IMR-90 (cell line): ENCODE data around the gene ZBTB8A. TPM values are rescaled to one million over a fixed set of nuclear protein-coding genes. Genes with fewer than 3 reads are reported as not detected.

ENCODE experiments used
- ATAC-seq: fragments of 200-7000 bp; cut with Tn5 transposase; 2 replicates; pipeline ENCODE4 v1.9.1; 2020; ENCODE audit warnings: low read depth, mild to moderate bottlenecking, moderate library complexity
- BruUV-seq: library from RNA; stranded (reverse); fragments of 400-500 nt; replicated peaks from 2 replicates; lab custom pipeline; 2021; lab: Mats Ljungman, UMichigan
- CTCF ChIA-PET: fragments of 300-600 bp; formaldehyde crosslinking; extraction: SDS; loops from one replicate; lab custom pipeline; 2021; ENCODE audit warnings: antibody characterized with exemption; lab: Yijun Ruan, JAX
- POLR2A ChIA-PET: fragments of 300-600 bp; sonication (Branson Sonifier 250); formaldehyde crosslinking; loops from one replicate; lab custom pipeline; 2022; ENCODE audit warnings: antibody characterized with exemption; ENCODE audit not compliant: unreplicated experiment; lab: Charles Lee
- DNase-seq: peaks from one replicate; pipeline ENCODE4 v3.0.0; 2013
- H2AFZ ChIP-seq: replicated peaks from 2 replicates; pipeline ENCODE3; 2013; ENCODE audit warnings: low read length, mild to moderate bottlenecking; ENCODE audit not compliant: poor library complexity
- H2AK5ac ChIP-seq: 2 replicates; pipeline ENCODE4 v1.6.1; 2013; ENCODE audit warnings: low read depth, low read length, inconsistent platforms
- H2AK9ac ChIP-seq: replicated peaks from 2 replicates; pipeline ENCODE3; 2013; ENCODE audit warnings: mild to moderate bottlenecking, low read depth, low read length, moderate library complexity; ENCODE audit not compliant: poor library complexity
- H2BK120ac ChIP-seq: 2 replicates; pipeline ENCODE4 v1.6.1; 2013; ENCODE audit warnings: low read depth, low read length, inconsistent platforms
- H2BK15ac ChIP-seq: 3 replicates; pipeline ENCODE4 v1.6.1; 2013; ENCODE audit warnings: low read depth, low read length, inconsistent platforms
- H2BK20ac ChIP-seq: 2 replicates; pipeline ENCODE4 v1.6.1; 2013; ENCODE audit warnings: low read depth, mild to moderate bottlenecking, inconsistent platforms, low read length, moderate library complexity
- H2BK5ac ChIP-seq: 2 replicates; pipeline ENCODE4 v1.6.1; 2013; ENCODE audit warnings: mild to moderate bottlenecking, low read depth, low read length, inconsistent platforms; ENCODE audit not compliant: poor library complexity, severe bottlenecking
- H3K14ac ChIP-seq: replicated peaks from 2 replicates; pipeline ENCODE4 v1.6.1; 2013; ENCODE audit warnings: low read depth, low read length, inconsistent platforms
- H3K18ac ChIP-seq: 2 replicates; pipeline ENCODE4 v1.6.1; 2013; ENCODE audit warnings: low read depth, low read length, control low read depth
- H3K23ac ChIP-seq: 2 replicates; pipeline ENCODE4 v1.6.1; 2013; ENCODE audit warnings: low read depth, low read length, inconsistent platforms
- H3K27ac ChIP-seq: 2 replicates; pipeline ENCODE4 v1.5.1; 2013; ENCODE audit warnings: mild to moderate bottlenecking, control low read depth, low read length; ENCODE audit not compliant: insufficient read depth
- H3K27me3 ChIP-seq: 2 replicates; pipeline ENCODE4 v1.6.1; 2013; ENCODE audit warnings: low read length; ENCODE audit not compliant: control insufficient read depth, insufficient read depth
- H3K36me3 ChIP-seq: 2 replicates; pipeline ENCODE4 v1.6.1; 2013; ENCODE audit warnings: low read length, mixed read lengths; ENCODE audit not compliant: control insufficient read depth, insufficient read depth
- H3K4ac ChIP-seq: 2 replicates; pipeline ENCODE4 v1.6.1; 2013; ENCODE audit warnings: low read depth, low read length, inconsistent platforms
- H3K4me1 ChIP-seq: 2 replicates; pipeline ENCODE4 v1.6.1; 2013; ENCODE audit warnings: low read length, mixed read lengths; ENCODE audit not compliant: control insufficient read depth, insufficient read depth
- H3K4me2 ChIP-seq: 2 replicates; pipeline ENCODE4 v1.6.1; 2013; ENCODE audit warnings: low read depth, mild to moderate bottlenecking, control low read depth, low read length, moderate library complexity
- H3K4me3 ChIP-seq: 2 replicates; pipeline ENCODE4 v1.5.1; 2013; ENCODE audit warnings: low read depth, mild to moderate bottlenecking, control low read depth, low read length, moderate library complexity; ENCODE audit not compliant: insufficient read depth
- H3K56ac ChIP-seq: 2 replicates; pipeline ENCODE4 v1.6.1; 2013; ENCODE audit warnings: low read length, inconsistent platforms; ENCODE audit not compliant: insufficient read depth; ENCODE audit errors: extremely low read depth
- H3K79me1 ChIP-seq, 2 experiments: 2 replicates each; pipeline ENCODE4 v1.6.1; 2013; ENCODE audit warnings: low read length in 2 of 2, inconsistent platforms in 1 of 2, low read depth in 1 of 2
- H3K9ac ChIP-seq: 2 replicates; pipeline ENCODE4 v1.6.1; 2013; ENCODE audit warnings: low read depth, low read length, control low read depth
- H3K9me1 ChIP-seq: 2 replicates; pipeline ENCODE4 v1.6.1; 2013; ENCODE audit warnings: low read length, inconsistent platforms; ENCODE audit not compliant: insufficient read depth
- H3K9me3 ChIP-seq: 2 replicates; pipeline ENCODE4 v1.6.1; 2013; ENCODE audit warnings: low read length; ENCODE audit not compliant: control insufficient read depth, insufficient read depth
- H4K20me1 ChIP-seq: 2 replicates; pipeline ENCODE4 v1.6.1; 2013; ENCODE audit warnings: low read length, inconsistent platforms; ENCODE audit not compliant: insufficient read depth
- H4K5ac ChIP-seq: 2 replicates; pipeline ENCODE4 v1.6.1; 2013; ENCODE audit warnings: mild to moderate bottlenecking, low read depth, low read length, control low read depth
- H4K8ac ChIP-seq, 2 experiments: 2 replicates each; pipeline ENCODE4 v1.6.1; 2013; ENCODE audit warnings: low read depth in 2 of 2, low read length in 2 of 2, control low read depth in 1 of 2, inconsistent platforms in 1 of 2
- H4K91ac ChIP-seq: 2 replicates; pipeline ENCODE4 v1.6.1; 2013; ENCODE audit warnings: low read depth, low read length, inconsistent platforms; ENCODE audit not compliant: insufficient read depth
- CHD1 ChIP-seq: IDR thresholded peaks from 2 replicates; pipeline ENCODE4 v1.6.1; 2012; ENCODE audit warnings: low read depth, low read length, improper control_type of control experiment
- CTCF ChIP-seq: conservative IDR thresholded peaks from 2 replicates; pipeline ENCODE4 v1.5.1; 2012; ENCODE audit warnings: mild to moderate bottlenecking, low read depth, low read length, improper control_type of control experiment
- ELK1 ChIP-seq: fragments of 150-350 bp; IDR thresholded peaks from 2 replicates; pipeline ENCODE4 v1.6.1; 2016; ENCODE audit warnings: low read depth, mild to moderate bottlenecking, low read length, moderate library complexity, borderline replicate concordance
- FOS ChIP-seq: fragments of 150-350 bp; IDR thresholded peaks from 2 replicates; pipeline ENCODE4 v1.6.1; 2016; ENCODE audit warnings: low read depth, low read length
- MAFK ChIP-seq: IDR thresholded peaks from 2 replicates; pipeline ENCODE4 v1.6.1; 2012; ENCODE audit warnings: low read depth, low read length, improper control_type of control experiment
- MAZ ChIP-seq: IDR thresholded peaks from 2 replicates; pipeline ENCODE4 v1.6.1; 2012; ENCODE audit warnings: low read depth, mild to moderate bottlenecking, low read length, improper control_type of control experiment, moderate library complexity, borderline replicate concordance
- MXI1 ChIP-seq: IDR thresholded peaks from 2 replicates; pipeline ENCODE4 v1.6.1; 2012; ENCODE audit warnings: low read depth, mild to moderate bottlenecking, low read length, moderate library complexity, borderline replicate concordance
- NFE2L2 ChIP-seq: fragments of 150-350 bp; IDR thresholded peaks from 2 replicates; pipeline ENCODE4 v1.6.1; 2016; ENCODE audit warnings: low read depth, mild to moderate bottlenecking, low read length
- RAD21 ChIP-seq: IDR thresholded peaks from 2 replicates; pipeline ENCODE4 v1.6.1; 2012; ENCODE audit warnings: low read length, improper control_type of control experiment
- RCOR1 ChIP-seq: IDR thresholded peaks from 2 replicates; pipeline ENCODE4 v1.6.1; 2012; ENCODE audit warnings: mild to moderate bottlenecking, low read length, improper control_type of control experiment; ENCODE audit not compliant: insufficient replicate concordance
- RFX5 ChIP-seq: IDR thresholded peaks from 2 replicates; pipeline ENCODE4 v1.8.0; 2012; ENCODE audit warnings: low read depth, mild to moderate bottlenecking, low read length, moderate library complexity
- USF2 ChIP-seq: fragments of 150-350 bp; IDR thresholded peaks from 2 replicates; pipeline ENCODE4 v1.6.1; 2017; ENCODE audit warnings: mild to moderate bottlenecking, antibody characterized with exemption, low read length, low read depth
- WGBS, 2 experiments: methylation state at CpG; one replicate each; pipeline versions ENCODE4 v1.1.5 to v1.1.7; 2013; ENCODE audit warnings: missing lambda C conversion rate in 2 of 2; ENCODE audit not compliant: insufficient read length in 1 of 2; ENCODE audit errors: extremely low coverage in 2 of 2; 5-methylcytosine and 5-hydroxymethylcytosine counted together
- dilution Hi-C: fragments of 300-500 bp; cut with HindIII; formaldehyde crosslinking; loops from one replicate; pipeline ENCODE4 v1.14.3; 2018; ENCODE audit warnings: low sequenced_read_pairs; ENCODE audit not compliant: unreplicated experiment
- in situ Hi-C: fragments of 300-500 bp; cut with MboI; formaldehyde crosslinking; loops from 3 replicates; pipeline ENCODE4 v1.14.3; 2019; ENCODE audit warnings: low sequenced_read_pairs, inconsistent platforms, mixed read lengths
- intact Hi-C: fragments of 100-400 bp; cut with micrococcal nuclease; formaldehyde crosslinking; loops from 2 replicates; pipeline ENCODE4 v1.10.0; 2022
- polyA plus RNA-seq, 3 experiments: library from polyadenylated mRNA; depleted of rRNA; stranded (reverse); fragments of >200 nt; gene quantifications; 2 replicates each; pipeline ENCODE4 v1.2.3, GENCODE V29; 2012; ENCODE audit warnings: low replicate concordance in 1 of 3
- total RNA-seq: library from RNA; depleted of rRNA; stranded (reverse); fragments of >200 nt; gene quantifications from 2 replicates; pipeline ENCODE4 v1.2.3, GENCODE V29; 2012

ZBTB8A gene
- total and polyA plus RNA-seq, 2 of the 4 experiments (the other 2 are of a cell fraction), result 2.1 to 6.1 TPM

GRCh38 chr1:32494196-32494595 lies 45.0 kb upstream of the ZBTB8A start:
- H3K9me3 ChIP-seq, result no peaks in the 10 kb centered on the region
- peaks cover 4% of the 10 kb centered on the region; the same call in 1 of the 2 replicates for H3K27me3 ChIP-seq
- no peak overlapping the region for H2BK120ac ChIP-seq
- H3K14ac ChIP-seq, result no peak overlapping the region; the same call in 1 of the 2 replicates
- peak overlapping the region; percentile 23 for H2AK9ac ChIP-seq
- no peak overlapping the region for H3K23ac ChIP-seq
- peak overlapping the region in 1 of 2 experiments; percentile 35; a peak in 1 of 4 replicates for H4K8ac ChIP-seq
- no peak overlapping the region for H3K56ac ChIP-seq
- no peak overlapping the region for H2BK5ac ChIP-seq
- H2BK20ac ChIP-seq, result no peak overlapping the region
- H3K36me3 ChIP-seq, result no peaks in the 10 kb centered on the region
- H4K91ac ChIP-seq, result peak overlapping the region; percentile 2; the same call in 1 of the 2 replicates
- peak overlapping the region; percentile 53 for H2AFZ ChIP-seq
- ATAC-seq (no peak; the same call in 1 of the 2 replicates), DNase-seq (no peak)
- H3K9ac ChIP-seq, result no peak overlapping the region
- no peak overlapping the region for H2AK5ac ChIP-seq
- H2BK15ac ChIP-seq, result no peak overlapping the region
- CTCF ChIA-PET, result no interaction called here
- peaks cover 3% of the 10 kb centered on the region for H3K4me1 ChIP-seq
- POLR2A ChIA-PET, result no interaction called here
- no peaks in the 10 kb centered on the region for H4K20me1 ChIP-seq
- no peak for TF ChIP-seq NFE2L2
- TF ChIP-seq ELK1, result no peak
- no peak for TF ChIP-seq MAZ
- TF ChIP-seq CTCF, result no peak
- TF ChIP-seq FOS, result no peak
- TF ChIP-seq CHD1, result no peak
- no peak for TF ChIP-seq RFX5
- no peak for TF ChIP-seq RCOR1
- no peak for TF ChIP-seq MXI1
- no peak for TF ChIP-seq RAD21
- no peak for TF ChIP-seq USF2
- no peak for TF ChIP-seq MAFK
- H3K27ac ChIP-seq, result no peak overlapping the region
- BruUV-seq, result no TSS peak
- no peaks in the 10 kb centered on the region for H3K79me1 ChIP-seq
- peak overlapping the region; percentile 52 for H3K18ac ChIP-seq
- peak overlapping the region; percentile 43; the same call in 1 of the 2 replicates for H3K4me2 ChIP-seq
- intact Hi-C loops, result no loop called here
- in situ Hi-C loops, result no loop called here
- H3K4me3 ChIP-seq, result no peak overlapping the region
- no peak overlapping the region; the same call in 1 of the 2 replicates for H3K4ac ChIP-seq
- no peaks in the 10 kb centered on the region for H3K9me1 ChIP-seq
- no peak overlapping the region for H4K5ac ChIP-seq
- dilution Hi-C loops, result no loop called here
- WGBS, 2 experiments, result no CpG with 5 or more reads among the region's 1 CpG
